HG03025 (cell line): ENCODE results near the gene ABLIM2.

Experiments used
- ATAC-seq: cut with Tn5 transposase; IDR thresholded peaks from one replicate; pipeline ENCODE4 v1.9.1; 2021; ENCODE audit warnings: mild to moderate bottlenecking, moderate library complexity; ENCODE audit not compliant: unreplicated experiment, low FRiP score

ABLIM2 gene

DNA sequence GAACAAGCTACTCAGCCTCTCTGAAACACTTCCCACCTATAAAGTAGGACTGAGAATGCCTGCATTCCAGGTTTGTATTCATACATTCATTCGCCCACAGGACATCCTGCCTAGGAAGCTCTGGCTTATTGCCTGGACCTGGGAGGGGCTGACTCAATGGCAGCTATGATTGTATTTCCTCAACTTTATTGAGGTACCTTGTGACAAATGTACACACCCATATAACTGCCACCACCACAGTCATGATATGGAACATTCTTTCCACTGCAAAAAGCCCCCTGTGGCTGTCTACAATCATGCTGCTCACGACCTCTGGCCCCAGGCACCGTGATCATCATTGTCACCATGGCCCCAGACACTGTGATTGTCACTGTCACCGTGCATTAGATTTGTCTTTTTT, 68.3 kb downstream of the ABLIM2 start:
- ATAC-seq, result no peak

DNA sequence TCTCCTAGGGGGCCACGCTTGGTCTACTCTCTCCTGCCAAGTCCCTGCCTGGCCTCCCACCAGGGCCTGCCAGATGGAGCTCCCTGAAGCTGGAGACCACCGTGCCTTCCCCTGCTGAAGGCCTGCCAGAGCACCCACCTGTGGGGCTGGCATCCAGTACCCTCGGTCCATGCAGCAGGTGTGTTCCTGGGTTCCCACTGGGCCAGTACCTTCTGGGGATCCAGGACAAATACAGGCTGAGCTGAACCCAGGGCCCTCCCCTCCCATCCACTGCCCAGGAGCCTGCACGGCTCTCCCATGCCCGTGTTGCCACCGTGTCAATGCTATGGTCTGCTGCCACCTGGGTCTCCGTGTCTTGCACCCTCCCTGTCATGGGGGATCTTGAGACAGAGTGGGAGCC, 68.8 kb downstream of the ABLIM2 start:
- no peak for ATAC-seq

DNA sequence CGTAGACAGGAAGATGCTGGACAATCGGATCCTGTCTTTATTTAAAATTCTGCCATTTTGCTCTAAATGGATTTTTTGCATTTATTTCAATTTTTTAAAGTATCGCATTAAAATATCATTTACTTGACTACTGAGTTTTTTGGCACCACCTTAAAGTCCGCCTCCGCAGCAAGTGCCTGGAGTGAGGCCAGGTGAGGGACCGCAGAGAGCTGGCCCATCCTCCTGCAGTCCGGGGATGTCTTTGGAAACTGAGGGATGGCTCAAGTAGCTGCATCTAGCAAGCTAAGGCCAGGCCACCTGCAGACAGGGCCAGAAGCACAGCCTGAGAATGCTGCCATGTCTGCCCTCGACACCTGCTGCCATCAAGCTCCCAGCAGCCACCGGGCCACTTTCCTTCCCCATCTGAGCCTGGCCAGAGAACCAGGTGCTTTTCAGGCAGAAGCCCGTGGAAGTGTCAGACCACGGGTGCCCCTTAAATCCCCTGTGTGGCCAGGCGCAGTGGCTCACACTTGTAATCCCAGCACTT, 69.6 kb downstream of the ABLIM2 start:
- no peak for ATAC-seq

DNA sequence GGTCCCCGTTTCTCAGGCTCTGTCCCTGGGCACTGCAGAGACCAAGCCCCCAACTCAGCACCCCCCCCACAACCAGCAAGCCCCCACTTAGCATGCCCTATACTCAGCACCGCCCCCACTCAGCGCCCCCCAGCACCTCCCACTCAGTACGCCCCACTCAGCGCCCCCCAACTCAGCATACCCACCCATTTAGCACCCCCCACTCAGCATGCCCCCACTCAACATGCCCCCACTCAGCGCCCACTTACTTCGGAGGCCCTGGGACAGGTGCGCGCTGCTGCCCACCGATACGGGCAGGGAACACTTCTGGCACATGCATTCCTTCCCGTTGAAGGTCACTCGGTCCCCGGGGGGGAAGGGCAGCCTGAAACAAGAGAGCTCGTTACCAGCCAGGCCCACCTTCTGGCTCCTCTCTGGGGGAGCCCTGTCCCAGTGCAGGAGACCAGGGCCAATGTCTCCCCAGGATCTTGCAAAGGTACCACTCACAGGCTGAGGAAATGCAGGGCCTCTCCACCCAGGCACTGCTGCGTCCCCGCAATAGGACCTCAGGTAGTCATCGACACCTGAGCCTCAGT, 70.6 kb downstream of the ABLIM2 start:
- ATAC-seq, result no peak

DNA sequence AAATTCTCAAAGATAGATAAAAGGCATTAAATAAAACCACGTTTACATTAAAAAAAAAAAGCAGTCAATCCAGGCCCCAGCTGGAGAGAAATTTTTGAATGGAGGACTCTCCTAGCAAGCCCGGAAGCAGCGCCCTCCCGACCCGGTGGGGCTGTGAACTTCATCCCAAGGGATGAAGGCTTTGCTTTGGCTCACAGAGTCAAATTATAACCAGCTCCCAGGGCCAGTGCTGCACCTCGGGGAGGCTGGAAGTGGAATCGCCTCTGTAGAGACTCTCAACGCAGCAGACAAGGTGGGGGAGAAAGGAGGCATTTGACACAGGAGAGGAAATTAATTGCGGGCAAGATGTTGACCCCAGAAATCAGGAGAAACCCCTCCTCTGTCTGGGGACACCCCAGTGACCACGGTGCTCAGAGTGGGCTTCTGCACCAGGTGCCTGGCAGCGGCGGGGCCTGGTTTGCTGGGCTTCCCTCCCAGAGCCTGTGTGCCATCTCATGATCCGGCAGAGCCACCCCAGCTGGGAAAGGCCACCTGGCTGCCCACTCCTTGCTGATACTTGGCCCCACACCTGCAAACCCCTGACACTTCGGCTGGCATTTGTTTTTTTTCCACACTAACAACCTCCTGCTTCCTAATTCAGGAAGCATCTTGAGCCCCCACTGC, 71.7 kb downstream of the ABLIM2 start:
- no peak for ATAC-seq

DNA sequence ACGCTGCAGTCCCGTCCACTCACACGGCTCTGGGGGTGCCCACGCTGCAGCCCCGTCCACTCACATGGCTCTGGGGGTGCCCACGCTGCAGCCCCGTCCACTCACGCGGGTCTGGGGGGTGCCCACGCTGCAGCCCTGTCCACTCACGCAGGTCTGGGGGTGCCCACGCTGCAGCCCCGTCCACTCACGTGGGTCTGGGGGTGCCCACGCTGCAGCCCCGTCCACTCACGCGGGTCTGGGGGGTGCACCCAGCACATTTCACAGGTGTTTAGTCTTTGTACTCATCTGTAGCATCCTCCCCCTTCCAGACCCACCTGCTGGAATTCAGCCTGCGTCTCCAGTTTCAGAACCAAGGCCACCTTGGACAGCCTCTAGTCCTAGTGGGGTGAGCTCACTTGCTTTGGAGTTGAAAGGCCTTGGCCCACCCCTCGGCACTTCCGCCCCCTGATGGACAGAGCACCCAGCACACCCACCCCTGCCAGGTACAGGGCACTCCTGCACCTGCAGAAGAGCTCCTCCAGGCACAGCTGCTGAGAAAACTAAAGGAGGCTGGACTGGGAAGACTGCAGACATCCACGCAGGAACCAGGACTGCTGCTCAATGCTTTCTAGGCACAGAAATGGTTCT, 73.0 kb downstream of the ABLIM2 start:
- ATAC-seq, result no peak

DNA sequence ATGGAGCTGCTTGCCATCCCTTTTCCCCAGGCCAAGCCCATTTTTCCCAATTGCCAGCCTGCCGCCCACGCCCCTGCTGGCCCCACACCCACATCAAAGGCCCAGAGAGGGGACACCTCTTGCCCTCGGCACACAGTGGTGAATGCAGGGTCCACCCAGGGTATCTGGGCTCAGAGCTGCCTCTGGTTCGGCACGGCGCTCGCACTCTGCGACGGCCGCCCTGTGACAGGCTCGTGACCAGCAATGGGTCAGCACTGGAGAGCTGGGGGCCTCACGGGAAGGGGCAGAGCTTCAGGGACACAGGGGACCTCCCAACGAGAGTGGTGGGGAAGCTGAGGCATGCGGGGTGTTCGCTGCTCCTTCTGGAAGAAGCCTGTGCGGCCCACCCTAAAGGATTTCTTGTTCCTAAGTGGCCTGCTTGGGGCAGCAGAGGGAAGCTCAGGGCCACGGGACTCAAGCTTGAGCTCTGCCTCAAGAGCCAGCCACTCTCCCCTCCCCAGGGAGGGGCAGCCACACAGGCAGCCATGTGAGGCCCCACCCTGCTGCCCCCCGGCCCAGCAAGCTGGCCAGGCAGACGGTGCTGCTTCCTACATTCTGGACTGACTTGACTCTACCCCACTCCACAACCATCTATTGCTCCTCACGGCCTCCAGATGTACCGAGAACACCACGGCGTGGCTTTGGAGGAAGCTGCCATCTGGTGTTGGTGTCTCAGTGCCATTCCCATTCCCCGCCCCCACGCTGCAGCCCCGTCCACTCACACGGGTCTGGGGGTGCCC, 73.7 kb downstream of the ABLIM2 start:
- no peak for ATAC-seq

DNA sequence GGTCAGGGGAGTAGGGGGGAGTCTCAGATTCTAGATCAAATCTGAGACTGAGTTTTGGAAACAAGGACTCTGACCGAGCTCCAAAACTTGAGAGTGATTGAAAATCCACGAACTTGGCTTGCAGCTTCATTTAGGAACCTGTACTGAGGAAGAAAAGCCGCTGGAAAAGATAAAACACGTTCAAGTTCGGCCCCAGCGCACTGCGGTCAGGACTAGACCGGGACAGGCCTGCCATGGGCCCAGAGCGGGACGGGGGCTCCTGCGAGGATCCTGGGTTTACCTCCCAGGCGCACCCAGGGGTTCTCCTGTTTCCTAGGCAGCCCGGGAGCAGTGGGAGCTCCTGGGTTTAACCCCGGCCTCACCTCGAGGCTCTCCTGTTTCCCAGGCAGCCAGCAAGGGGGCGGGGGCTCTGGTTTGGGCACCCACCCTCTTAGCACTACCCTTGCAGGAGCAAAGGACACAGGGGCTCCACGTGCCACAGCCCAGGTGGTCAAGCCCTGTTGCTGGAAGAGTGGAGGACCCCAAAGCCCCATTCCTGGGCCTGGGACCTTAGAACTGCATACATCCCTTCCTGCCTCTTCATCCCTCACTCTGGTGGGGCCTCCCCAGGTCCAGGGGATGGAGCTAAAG, 74.5 kb downstream of the ABLIM2 start:
- no peak for ATAC-seq

DNA sequence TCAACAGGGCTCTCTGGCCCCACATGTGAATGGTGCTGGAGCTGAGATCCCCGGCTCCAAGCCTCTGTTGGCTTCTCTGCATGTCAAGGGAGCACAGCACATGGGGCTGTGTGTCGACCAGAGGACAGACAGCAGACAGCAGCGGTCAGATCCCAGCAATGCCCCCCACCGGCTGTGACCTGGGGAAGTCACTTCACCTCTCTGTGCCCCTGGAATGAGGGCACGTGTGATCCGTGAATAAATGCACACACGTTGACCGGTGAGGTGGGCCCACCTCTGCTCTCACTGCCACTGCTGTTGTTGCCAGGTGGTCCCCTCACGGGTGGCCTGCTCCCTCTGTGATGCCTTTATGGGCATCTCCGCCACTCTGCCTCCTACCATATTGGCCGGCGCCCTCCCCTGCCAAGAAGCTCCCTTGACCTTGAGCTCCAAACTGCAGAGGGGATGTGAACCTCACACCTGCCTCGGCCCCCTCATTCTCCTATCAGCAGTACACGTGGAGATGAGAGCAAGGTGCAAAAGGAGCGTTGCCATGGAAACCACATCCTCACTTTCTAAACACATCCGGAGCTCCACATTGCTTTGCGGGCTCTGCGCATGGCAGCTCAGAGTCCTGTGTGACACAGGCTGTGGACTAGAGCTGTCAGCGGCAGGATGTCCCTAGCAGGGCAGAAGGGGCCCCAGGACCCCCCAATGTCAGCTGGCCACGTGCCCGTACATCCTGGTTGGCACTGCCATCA, 75.4 kb downstream of the ABLIM2 start:
- ATAC-seq, result no peak

DNA sequence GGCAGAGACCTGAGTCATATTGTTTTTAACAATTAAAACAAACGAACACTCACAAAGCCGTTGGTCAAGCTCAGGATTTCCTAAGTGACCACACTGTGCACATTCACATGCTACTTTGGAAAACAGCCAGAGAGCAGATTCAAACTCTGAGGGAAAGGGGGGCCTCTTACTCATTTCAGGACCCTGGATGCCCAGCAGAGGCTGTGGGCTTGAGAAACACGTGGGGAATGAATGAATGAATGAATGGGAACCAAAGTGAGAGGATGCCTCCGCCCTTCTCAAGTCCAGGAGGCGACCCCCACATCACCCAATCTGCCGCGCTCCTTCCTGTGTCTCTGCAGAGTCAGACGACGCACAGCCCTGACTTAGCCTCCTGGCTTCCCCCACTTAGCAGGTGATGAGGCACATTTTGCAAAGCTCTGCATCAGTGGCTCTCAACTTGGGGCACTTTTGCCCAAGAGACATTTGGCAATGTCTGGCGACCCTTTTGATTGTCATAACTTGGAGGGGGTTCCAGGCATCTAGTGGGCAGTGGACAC, 76.0 kb downstream of the ABLIM2 start:
- ATAC-seq, result no peak

DNA sequence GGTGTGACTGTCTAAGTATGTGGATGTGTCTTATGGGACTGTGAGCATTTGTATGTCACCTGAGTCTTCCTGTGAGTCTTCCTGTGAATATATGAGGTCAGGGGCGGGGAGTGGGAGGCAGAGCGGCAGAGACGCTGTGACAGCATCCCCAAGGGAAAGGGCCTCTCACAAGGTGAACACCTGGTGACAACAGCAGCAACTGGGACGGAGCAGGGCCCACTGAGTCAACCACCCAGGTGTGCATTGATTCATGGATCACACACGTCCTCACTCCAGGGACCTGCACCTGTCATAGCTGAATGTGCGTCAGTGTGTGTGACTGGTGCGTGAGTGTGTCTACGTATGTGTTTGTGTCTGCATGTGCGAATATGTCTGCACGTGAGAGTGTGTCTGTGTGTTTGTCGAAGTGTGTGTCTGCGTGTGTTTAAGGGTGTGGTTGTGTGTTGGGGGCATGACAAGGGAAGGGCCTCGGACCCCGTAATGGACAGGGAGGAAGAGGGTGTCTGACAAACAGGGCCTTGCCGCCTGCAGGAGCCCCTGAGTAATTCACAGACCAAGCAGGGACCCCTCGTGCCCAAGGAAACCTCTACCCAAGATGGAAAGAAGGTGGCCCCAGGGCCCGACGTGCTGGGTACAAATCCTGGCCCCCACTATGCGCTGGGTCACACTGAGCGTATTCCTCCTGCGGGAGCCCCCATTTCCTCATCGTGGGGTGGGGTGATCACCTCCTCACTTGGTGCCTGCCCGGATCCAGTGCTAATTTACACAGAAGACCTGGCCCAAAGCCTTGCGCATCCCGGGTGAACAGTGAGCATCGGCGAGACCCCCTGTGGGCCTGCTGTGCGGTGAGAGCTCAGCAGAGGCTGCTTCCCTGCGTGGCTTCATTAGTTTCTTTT, 76.7 kb downstream of the ABLIM2 start:
- ATAC-seq, result no peak

DNA sequence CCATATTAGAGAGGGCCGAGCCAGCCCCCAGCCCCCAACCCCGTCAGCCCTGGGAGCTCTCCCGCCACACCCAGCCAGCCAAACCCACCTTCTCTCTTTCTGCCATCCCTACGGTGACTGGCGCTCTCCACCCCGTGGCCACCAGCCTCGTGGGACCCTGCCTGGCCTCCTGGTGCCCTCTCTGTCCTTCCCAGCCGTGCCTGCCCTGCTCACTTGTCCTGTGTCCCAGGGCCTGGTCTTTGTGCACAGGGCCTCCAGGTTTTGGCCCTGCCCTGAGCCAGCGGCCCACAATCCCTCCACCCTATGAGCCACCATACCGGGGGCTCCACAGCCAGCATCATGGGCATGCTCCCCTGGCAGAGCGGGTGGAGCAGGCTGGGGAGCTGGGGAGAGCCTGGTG, 77.4 kb downstream of the ABLIM2 start:
- ATAC-seq, result no peak

DNA sequence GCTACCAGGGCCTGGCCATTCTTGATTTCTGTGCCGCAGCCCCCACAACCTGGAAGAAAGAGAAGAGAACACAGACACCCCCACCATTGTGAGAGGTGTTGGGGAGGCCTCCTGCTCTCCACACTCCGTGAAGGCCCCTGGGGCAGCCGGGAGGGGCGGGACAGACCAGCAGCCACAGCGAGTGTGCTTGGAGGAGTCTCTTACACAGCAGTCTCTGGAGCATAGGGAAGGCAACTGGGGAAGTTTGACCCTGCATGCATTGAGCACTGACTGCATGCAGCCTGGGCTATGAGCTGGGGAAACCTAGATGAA, 77.9 kb downstream of the ABLIM2 start:
- no peak for ATAC-seq

DNA sequence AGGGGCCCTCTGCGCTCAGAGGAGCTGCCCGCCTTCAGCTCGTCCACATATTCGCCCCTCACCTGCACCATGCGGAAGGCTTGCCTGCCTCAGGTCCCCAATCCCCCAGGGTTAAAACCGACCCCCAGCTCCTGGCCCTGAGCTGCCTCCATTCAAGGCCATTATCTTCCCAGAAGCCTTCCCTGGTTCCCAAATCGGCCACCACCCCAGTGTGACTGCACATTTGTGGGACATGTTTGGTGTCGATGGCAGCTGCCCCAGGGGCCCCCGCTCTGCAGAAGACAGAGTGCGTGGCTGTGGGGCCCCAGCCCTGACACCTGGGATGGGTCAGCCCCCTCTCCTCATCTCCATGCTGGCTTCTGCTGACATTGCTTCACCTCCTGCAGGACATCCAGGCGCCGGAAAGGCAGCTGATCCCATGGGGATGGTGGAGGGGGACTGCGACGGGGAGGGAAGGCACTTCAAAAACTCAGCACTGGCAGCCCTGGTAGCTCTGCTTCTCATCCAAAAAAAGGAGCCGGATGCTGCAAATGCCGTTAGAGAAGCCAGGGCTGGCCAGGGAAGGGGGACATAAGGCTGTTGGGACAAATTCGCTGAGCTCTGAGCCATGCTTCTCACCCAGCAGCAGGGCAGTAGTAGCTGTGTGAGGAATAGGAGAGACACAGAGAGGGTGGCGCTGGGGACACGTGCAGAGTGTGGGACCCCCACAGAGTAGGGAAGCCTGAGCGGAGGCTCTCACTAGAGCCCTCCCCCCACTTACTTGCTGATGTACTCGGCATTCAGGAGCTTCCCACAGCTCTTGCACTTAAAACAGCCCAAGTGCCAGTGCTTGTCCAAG, 78.5 kb downstream of the ABLIM2 start:
- no peak for ATAC-seq

DNA sequence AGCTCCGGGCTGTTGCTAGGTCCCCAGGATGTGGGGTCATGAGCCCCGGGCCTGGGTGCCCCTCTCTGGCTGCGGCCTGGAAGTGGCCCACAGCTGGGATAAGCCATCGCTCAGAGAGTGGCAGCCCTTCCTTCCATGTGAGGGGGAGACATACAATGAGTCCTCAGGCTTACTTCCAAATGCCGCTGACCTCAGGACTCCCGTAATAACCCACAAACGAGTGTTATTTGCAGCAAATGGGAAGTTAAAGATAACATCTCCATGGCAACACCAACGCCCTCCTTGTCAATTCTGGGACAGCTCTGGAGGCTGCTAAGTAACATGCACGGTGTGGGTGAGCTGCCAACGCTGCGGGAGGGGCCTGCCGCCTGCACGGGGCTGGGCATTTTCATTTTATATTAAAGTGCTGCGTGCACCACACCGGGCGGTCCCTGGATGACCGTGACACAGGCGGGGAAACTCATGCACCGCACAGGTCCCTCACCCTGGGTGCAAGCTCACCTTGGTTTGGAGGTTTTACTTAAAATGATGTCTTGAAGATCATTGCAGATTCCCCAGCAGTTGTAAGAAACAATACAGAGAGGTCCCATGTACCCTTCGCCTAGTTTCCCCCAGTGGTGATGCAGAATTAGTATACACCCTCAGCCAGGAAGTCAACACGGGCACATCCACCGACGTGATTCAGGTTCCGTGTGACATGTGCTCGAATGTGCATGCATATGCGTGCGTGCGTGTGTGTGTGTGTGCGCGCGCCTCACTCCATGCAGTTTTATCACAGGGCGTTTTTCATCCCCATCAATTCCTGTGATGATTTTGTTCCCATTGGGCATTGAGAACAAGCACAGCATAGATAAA, 79.4 kb downstream of the ABLIM2 start:
- ATAC-seq, result no peak

DNA sequence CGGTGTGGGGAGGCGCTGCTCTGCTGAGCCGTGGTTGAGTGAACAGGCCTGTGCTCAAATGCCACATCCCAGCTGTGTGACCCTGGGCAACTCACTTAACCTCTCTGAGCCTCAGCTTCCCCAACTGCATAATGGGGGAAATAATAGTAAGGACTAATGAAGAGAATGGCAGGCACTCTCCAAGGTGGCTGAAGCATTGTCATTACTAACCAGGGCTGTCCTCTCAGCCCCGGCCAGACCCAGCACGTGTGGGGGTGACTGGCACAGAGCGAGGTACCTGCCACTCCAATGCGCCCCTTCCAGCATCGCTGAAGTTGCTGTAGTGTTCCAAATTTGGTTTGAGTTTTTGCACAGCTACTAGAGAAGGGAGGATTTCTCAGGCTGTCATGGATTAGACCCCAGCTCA, 80.0 kb downstream of the ABLIM2 start:
- no peak for ATAC-seq

DNA sequence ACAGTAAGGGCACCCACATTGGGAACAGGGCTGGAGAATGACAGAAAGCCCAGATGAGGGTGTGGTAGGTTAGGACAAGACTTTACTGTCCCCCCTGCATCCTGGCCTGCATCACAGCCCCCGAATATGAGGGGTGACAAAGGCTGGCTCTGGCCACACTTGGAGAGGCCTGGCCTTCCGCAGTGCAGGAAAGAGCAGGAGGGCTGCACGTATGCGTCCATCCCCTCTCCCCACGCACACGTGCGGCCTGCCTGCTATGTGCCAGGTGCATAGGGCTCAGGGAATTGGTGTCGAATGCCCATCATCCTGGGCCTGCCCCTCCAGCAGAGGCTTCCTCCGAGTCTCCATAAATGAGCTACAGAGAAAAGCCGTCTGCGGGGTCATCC, 80.5 kb downstream of the ABLIM2 start:
- no peak for ATAC-seq
